ENCODE data around the gene MED4. TPM values are rescaled to one million over a fixed set of nuclear protein-coding genes. Genes with fewer than 3 reads are reported as not detected.

MED4 gene
- total RNA-seq, 1 donor from 2014 or later, result 49.1 TPM

Other genes starting within 250 kb of the MED4 start
- gene SUCLA2, start 93.8 kb downstream of the MED4 start, total RNA-seq (ENCODE audit: unreplicated experiment), result 29.1 TPM
- 14.6 TPM for gene NUDT15, start 57.4 kb downstream of the MED4 start, total RNA-seq (ENCODE audit: unreplicated experiment)
- 448 TPM for gene ITM2B, start 138.1 kb upstream of the MED4 start, total RNA-seq (ENCODE audit: unreplicated experiment)
- 36.2 TPM for gene RB1, start 208.6 kb upstream of the MED4 start, total RNA-seq (ENCODE audit: unreplicated experiment)